ENCODE results near the gene NAT10.

NAT10 gene

GRCh38 chr11:34104680-34105078, 750 bp upstream of the NAT10 start:
- FAIRE-seq: no peak
- DNase-seq (ENCODE audit: insufficient read length, low spot score): no peak

DNA sequence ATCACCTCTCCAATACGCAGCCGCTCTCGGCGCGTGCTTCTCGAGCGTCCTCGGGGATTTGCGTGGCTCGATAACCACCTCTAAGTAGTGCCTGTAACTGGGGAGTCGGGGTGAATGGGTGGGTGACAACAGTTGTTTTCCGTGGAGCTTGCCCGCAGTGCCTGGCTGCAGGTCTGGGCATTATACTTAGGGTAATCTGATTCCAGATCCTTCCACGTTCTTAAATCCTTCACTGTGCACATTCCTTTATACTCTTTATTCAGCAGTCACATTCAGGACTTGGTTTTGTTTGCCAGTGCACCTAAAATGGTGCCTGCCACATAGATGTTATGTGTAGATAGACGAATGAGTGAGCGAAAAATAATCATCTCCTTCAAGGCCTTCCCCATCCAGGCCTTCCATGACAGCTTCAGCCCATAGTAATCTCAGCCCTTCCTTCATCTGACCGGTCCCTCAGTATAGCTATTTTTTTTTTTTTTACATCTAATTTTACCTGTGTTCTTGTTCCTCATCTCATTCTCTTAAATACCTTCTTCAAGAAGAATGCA, 602 bp downstream of the NAT10 start:
- DNase-seq (ENCODE audit: insufficient read length, low spot score): no peak
- no peak for FAIRE-seq

DNA sequence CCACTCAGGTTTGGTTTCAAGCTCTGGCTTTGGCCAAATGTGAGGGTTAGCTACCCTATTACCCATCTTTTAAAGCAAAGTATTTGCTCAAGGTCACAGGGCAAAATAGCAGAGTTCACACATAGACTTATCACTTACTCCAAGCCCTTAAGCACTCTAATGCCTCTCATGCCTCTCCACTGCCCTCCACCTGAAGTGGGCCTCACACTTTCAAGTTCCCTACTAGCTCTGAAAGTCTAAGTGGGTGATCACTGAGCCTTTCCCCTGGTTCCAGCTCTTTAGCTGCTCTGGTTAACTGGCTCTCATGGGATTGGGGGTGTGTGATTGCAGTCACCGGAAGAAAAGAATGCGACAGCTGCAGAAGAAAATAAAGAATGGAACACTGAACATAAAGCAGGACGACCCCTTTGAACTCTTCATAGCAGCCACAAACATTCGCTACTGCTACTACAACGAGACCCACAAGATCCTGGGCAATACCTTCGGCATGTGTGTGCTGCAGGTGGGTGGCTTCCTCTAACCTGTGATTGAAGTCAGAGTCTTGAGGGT, 6.4 kb downstream of the NAT10 start:
- DNase-seq (ENCODE audit: insufficient read length, low spot score) (no peak), FAIRE-seq (no peak)

- no peak for FAIRE-seq
- no peak for DNase-seq (ENCODE audit: insufficient read length, low spot score)
These were observed 8.6 kb downstream of the NAT10 start for GRCh38 chr11:34114014-34114413.

GRCh38 chr11:34114471-34114870, 9.0 kb downstream of the NAT10 start:
- FAIRE-seq (no peak), DNase-seq (ENCODE audit: insufficient read length, low spot score) (no peak)

- FAIRE-seq: no peak
- no peak for DNase-seq (ENCODE audit: insufficient read length, low spot score)
These were observed 15.2 kb downstream of the NAT10 start for GRCh38 chr11:34120651-34121050.

DNA sequence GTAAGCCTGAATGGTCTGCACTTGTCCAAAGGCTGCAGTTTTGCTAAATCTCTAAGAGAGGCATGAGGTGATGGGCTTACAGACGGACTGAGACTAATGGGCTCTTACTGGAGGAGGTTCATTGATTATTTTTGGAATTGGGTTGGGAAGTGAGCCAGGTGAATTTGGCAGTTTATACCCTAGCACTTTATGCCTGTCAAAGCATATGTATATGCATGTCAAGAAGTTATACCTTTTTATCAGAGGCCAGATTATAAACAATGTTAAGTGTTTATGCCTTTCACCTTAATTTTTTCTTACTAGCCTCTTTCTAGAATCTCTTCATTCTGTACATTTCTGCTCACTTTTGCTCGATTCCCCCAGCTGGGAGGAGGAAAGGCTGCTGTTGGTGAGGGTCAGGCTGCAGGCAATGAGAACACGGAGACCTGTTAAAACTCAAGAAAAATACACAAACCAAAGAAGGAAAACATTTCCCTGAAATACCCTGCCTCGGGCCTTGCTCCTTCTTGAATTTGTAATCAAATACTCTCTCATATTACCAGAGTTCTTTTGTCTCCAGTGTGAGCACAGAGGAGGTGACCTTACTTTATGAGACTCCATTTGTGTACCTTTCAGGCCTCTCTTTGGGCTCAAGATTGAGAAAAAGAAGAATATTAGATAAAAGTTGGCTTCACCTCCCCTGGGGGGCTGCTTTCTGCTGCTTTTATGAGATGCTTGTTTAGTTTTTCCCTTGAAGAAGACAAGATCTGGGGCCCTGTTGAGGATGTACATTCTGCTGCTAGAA, 19.6 kb downstream of the NAT10 start:
- FAIRE-seq: no peak

GRCh38 chr11:34126959-34127848, 21.8 kb downstream of the NAT10 start:
- DNase-seq (ENCODE audit: insufficient read length, low spot score) (no peak), FAIRE-seq (no peak)

More for the DNA sequence above, 19.6 kb downstream of the NAT10 start:
- DNase-seq (ENCODE audit: insufficient read length, low spot score): no peak

DNA sequence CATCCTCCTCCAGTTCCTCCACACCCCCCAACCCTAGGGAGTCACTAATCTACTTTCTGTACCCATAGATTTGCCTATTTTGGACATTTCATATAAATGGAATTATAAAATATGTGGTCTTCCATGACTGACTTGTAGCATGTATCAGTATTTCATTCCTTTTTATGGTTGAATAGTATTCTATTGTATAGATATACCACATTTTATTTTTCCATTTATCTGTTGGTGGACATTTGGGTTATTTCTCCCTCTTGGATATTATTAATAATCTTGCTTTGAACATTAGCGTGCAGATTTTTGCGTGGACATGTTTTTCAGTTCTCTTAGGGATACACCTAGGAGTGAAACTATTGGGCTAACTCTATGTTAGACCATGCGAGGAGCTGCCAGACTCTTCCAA, 23.4 kb downstream of the NAT10 start:
- DNase-seq (ENCODE audit: insufficient read length, low spot score) (no peak), FAIRE-seq (no peak)

DNA sequence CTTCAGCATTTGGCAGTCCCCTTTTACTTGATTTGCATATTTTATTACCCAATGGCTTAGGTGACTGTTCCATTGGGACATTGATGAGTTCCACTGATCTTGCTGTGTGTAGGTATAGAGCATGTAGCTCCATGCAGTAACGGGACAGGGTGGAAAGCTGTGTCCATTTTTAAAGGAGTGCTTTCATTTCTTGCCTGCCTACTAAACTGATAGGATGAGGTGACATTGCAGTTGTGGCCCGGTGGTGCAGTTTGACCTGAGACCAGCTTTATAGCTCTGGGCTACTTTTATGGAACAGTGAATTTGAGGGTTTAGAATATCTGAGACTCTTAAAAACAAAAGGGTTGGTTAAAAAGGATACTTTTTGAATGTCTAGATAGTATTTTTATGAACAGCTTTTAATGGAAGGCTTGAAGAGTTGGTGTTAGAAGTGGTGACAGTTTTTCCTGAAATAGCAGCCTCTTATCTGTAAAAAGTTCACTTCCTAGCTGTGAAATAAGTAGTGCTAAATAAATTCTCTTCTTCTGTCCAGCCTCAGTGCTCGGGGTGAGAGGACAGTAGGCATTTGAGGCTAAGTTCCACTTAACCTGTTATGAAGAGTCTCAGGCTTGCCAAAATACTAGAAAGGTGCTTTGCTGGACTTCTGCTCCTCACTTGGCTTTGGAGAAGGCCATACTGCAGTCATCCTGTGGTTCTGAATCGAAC, 27.0 kb downstream of the NAT10 start:
- FAIRE-seq (no peak), DNase-seq (ENCODE audit: insufficient read length, low spot score) (no peak)

- DNase-seq (ENCODE audit: insufficient read length, low spot score): no peak
- FAIRE-seq: no peak
These were observed 29.3 kb downstream of the NAT10 start for GRCh38 chr11:34134765-34135164.

- FAIRE-seq (no peak), DNase-seq (ENCODE audit: insufficient read length, low spot score) (no peak)
These were observed 30.0 kb downstream of the NAT10 start for GRCh38 chr11:34135439-34135838.

GRCh38 chr11:34136420-34136819, 31.0 kb downstream of the NAT10 start:
- DNase-seq (ENCODE audit: insufficient read length, low spot score): no peak
- no peak for FAIRE-seq

DNA sequence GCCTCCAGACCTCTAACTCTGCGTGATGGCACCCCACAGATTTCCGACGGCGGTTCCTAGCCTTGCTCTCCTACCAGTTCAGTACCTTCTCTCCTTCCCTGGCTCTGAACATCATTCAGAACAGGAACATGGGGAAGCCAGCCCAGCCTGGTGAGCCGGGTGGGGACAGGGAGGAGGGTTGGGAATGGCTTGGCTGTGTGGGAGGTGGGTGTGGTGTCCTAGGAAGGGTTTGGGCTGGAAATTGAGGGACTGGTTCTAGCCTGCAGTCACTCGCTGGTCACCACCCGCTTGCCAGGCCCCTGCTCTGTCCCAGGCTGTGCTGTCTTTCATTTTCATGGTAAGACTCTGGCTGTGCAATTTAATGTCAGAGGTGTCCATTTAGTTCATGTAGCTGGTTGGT, 33.9 kb downstream of the NAT10 start:
- no peak for FAIRE-seq
- DNase-seq (ENCODE audit: insufficient read length, low spot score): no peak

- FAIRE-seq (no peak), DNase-seq (ENCODE audit: insufficient read length, low spot score) (no peak)
These were observed 34.7 kb downstream of the NAT10 start for GRCh38 chr11:34140149-34140548.

GRCh38 chr11:34143048-34143447, 37.6 kb downstream of the NAT10 start:
- FAIRE-seq (no peak), DNase-seq (ENCODE audit: insufficient read length, low spot score) (no peak)

DNA sequence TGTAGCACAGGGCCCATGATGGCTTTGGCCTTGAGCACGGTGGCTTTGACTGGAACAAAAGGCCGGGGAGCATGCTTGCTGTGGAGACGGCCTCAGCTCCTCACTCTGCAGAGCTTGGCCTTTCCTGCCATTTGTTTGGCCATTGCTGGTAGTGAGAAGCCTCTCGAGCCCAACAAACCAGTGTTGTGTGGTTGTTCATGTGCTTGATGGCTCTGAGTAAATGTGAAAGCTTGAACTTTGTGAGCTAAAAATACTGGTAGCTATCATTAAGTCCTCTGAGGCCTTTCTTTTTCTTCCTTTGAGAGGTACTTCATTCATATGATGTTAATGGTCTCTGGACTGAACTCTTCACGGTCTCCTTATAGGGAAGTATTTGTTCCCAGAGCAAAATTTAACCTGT, 39.6 kb downstream of the NAT10 start:
- DNase-seq (ENCODE audit: insufficient read length, low spot score): no peak
- FAIRE-seq: no peak

DNA sequence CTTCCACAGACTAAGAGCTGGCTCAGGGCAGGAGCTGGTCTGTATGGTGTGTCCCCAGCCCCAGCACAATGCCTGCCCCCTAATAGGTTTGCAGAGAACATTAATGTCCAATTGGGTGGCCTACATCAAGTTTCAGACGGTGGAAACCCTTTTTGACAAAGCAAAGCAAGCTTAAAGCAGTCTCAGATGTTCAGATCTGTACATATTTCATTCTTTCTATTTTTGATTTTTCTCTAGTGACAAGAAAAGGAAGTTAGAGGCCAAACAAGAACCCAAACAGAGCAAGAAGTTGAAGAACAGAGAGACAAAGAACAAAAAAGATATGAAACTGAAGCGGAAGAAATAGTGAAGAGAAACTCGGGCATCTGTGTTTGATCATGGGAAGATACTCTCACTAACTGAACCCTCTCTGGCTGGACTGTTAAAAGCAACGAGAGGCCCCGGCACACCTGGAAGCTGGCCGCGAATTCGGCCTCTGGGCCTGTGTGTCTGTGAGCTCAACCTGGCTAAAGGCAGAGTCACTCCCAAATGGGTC, 40.5 kb downstream of the NAT10 start:
- FAIRE-seq (no peak), DNase-seq (ENCODE audit: insufficient read length, low spot score) (no peak)

DNA sequence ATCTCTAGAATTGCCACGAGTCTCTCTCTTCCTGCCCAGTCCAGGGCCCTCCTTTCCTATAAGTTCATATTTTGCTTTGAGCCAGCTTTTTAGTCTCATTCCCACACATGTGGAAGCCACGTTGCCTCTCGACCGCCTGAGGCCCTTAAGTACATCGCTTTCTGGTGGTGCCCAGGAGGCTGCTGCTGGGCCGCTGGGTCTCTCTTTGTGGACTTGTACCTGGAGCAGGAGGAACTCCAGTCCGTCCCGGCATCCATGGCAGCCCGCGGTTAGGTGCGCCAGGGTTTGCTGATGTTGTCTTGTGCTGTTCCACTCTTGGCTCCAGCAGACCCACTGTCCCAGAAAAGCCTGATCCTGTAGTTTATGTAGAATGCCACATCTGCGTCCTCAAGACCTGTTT, 41.0 kb downstream of the NAT10 start:
- no peak for DNase-seq (ENCODE audit: insufficient read length, low spot score)
- FAIRE-seq: no peak

DNA sequence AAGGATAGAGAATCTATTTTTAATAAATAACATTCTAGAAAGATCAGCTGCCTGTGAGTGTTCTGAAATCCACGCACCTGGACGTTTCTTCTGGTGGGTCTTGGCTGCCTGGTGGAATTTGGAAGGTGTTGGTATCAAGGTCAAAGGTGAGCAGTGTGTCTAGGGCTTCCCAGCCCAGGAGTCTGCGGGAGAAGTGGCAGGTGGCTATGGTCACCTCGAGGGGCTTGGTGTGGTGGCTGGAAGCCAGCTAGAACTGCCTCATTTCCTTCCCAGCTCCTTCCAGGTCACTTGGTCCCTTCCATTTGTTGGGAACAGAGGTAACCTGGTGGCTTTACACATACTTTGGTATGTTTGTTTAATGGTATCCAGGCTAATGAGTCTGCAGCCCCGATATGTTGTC, 41.4 kb downstream of the NAT10 start:
- no peak for FAIRE-seq
- no peak for DNase-seq (ENCODE audit: insufficient read length, low spot score)

- DNase-seq (ENCODE audit: insufficient read length, low spot score) (no peak), FAIRE-seq (no peak)
These were observed 42.2 kb downstream of the NAT10 start for GRCh38 chr11:34147581-34147980.

Data from HTR-8/SVneo (cell line).